PC-9 (cell line): Measurements from ENCODE around the gene UVSSA.

Source experiments
- EZH2 ChIP-seq: fragments of 200-600 bp; sonication (generic); IDR thresholded peaks from 2 replicates; pipeline ENCODE4 v1.8.0; 2017; ENCODE audit warnings: antibody characterized with exemption, low read depth
- TF ChIP-seq, protein P1 (sequence below): fragments of 200-600 bp; sonication (generic); conservative IDR thresholded peaks from 2 replicates; pipeline ENCODE4 v1.6.1; 2017; ENCODE audit warnings: mixed run types, antibody characterized with exemption, mild to moderate bottlenecking, moderate library complexity

DNA sequence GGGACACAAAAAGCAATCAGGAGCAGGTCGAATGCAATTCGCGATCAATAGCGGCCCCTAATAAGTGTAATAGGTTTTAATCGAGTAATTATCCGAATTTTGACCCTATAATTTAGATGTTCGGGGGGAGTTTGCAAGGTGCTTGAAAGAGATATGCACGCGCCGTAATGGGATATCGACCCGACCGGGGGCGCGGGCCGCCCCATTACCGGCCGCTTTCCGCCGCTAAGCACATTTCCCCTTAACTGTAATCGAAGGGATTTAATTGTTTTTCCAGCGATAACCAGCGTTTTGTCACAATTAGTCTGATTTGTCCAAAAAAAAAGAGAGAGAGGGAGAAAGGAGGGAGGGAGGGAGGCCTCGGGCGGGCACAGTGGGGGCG, 58.2 kb downstream of the UVSSA start:
- TF ChIP-seq, protein P1, sequence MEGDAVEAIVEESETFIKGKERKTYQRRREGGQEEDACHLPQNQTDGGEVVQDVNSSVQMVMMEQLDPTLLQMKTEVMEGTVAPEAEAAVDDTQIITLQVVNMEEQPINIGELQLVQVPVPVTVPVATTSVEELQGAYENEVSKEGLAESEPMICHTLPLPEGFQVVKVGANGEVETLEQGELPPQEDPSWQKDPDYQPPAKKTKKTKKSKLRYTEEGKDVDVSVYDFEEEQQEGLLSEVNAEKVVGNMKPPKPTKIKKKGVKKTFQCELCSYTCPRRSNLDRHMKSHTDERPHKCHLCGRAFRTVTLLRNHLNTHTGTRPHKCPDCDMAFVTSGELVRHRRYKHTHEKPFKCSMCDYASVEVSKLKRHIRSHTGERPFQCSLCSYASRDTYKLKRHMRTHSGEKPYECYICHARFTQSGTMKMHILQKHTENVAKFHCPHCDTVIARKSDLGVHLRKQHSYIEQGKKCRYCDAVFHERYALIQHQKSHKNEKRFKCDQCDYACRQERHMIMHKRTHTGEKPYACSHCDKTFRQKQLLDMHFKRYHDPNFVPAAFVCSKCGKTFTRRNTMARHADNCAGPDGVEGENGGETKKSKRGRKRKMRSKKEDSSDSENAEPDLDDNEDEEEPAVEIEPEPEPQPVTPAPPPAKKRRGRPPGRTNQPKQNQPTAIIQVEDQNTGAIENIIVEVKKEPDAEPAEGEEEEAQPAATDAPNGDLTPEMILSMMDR: no peak
- no peak for TF ChIP-seq EZH2
